Stimulated activated CD8-positive, alpha-beta memory T cell treated with anti-CD3 and anti-CD28 coated beads, Interleukin-2, amount 100 ng/mL, for 1 hour (primary cell): ENCODE measurements around the gene NBAS.

Source experiments
- DNase-seq, 2 donors: peaks; one replicate each; pipeline ENCODE4 v3.0.0-alpha.2; 2020; ENCODE audit warnings: low read depth in 2 of 2

NBAS gene

DNA sequence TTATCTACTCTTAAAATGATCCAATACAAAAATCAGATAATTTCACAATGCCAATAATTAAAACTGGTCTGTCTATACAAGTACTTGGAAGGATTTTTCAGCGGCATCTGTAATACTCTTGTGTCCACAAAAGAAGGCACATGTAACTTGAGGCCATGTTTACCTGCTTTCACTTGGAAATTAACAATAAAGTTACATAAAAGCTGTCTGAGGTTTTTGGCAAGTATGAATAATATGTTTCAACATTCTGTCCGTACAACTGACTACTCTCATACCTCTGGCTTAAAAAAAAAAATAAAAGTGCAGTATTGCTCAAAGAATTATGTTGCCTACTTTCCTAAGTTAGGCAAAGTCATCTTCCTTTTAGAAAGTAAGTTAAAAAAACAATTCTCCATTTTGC lies 253.6 kb downstream of the NBAS start:
- no peak for DNase-seq

GRCh38 chr2:15306706-15307105 lies 254.4 kb downstream of the NBAS start:
- DNase-seq, result no peak

DNA sequence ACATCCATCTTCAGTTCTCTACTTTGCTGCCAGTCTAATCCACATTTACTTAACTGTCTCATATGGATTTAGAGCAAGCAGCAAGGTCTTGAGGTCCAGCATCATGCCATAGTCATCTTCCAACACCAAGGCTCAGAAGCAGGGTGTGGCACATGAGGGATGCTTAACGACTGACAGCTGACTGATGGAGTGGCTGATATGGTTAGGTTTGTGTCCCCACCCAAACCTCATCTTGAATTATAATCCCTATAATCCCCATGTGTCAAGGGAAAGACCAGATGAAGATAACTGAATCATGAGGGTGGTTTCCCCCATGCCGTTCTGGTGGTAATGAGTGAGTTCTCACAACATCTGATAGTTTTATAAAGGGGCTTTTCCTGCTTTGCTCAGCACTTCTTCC lies 257.3 kb downstream of the NBAS start:
- DNase-seq, result no peak

GRCh38 chr2:15302154-15302553 lies 259.0 kb downstream of the NBAS start:
- DNase-seq, result no peak

GRCh38 chr2:15300624-15301573 lies 260.2 kb downstream of the NBAS start:
- no peak for DNase-seq

- no peak for DNase-seq
Observed at GRCh38 chr2:15299904-15300520, 261.1 kb downstream of the NBAS start.

- no peak for DNase-seq
Observed at GRCh38 chr2:15298770-15299169, 262.4 kb downstream of the NBAS start.

DNA sequence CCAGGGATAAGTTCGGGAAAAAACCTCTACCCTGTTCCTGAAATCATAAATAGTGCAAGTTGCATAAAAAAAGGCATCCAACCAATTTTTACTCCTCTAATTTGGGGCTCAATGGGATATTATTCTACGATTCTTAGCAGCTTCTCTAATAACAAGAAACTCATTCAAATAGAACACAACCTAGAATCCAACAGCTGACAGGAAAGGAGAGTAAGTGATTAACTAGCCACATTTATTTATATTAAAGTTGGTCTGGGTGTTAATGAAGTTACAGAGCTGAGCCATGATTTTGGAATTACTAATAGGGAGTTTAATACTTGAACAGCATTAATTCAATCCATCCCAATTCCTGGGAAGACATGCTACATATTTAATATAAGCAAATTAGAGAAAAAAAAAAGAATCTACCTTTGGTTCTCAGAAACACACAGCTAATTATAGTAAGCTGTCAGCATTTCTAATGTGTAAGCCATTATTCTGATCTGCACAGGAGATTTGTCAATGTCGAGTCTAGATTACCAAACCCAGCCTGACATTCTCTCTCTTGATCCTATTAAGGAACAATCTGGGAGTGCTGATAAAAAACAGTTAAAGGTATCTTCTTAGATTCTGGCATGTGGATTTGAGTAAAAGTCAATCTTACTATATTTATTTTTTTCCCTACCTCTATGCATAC lies 267.7 kb downstream of the NBAS start:
- DNase-seq, result no peak

DNA sequence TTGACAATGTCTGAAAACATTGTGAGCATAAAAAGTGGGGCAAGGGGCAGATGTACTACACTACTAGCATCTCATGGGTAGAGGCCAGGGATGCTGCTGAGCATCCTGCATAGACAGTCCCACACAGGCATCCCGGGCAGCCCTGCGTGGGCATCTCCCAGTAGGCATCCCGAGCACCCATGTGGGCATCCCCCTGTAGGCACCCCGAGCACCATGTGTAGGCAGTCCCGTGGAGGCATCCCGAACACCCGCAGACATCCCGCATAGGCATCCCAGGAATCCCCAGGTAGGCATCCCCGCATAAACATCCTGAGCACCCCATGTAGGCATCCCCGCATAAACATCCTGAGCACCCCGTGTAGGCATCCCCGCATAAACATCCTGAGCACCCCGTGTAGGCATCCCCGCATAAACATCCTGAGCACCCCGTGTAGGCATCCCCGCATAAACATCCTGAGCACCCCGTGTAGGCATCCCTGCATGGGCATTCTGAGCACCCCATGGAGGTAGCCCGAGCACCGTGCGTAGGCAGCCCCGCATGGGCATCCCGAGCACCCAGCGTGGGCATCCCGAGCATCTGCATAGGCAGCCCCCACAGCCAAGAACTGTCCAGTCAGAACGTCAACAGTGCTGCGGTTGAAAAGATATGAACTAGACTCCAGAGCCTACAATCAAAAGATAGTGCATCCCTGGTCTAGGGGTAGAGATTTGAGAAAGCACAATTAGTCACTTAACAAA lies 273.5 kb downstream of the NBAS start:
- DNase-seq, result no peak

- no peak for DNase-seq
Observed at GRCh38 chr2:15284614-15285013, 276.5 kb downstream of the NBAS start.

- DNase-seq, result no peak
Observed at GRCh38 chr2:15281681-15282080, 279.5 kb downstream of the NBAS start.

DNA sequence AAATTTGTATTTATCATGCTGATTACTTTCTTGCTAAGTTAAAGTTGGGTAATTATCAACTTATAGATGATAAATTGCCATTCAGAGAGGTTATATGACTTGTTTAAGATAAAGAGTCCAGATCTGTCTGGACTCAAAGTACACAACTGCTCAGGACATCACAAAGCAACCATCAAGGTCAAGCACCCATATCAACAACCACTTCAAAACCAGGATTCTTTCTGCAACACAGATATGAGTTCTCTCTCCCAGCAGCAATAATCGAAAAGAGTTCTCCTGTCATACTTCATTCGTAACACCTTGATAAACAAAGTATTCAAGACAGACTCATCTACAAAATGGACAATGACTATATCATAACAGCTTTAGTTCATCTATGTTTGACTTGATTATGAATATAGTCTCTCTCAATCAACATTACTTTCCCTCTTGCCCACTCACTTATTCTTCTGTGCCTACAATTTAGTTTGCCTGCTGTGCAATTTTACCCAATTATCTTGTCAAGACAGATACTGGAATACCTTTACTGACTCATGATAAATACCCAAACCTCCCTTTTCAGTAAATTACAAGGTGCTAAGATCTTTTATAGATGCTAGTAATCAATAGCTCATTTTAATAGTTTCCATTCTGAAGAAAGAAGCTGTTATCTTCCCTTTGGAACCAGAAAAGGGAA lies 281.8 kb downstream of the NBAS start:
- DNase-seq, result no peak

GRCh38 chr2:15278296-15278695 lies 282.8 kb downstream of the NBAS start:
- DNase-seq, result no peak

GRCh38 chr2:15275346-15275745 lies 285.8 kb downstream of the NBAS start:
- DNase-seq, result no peak

DNA sequence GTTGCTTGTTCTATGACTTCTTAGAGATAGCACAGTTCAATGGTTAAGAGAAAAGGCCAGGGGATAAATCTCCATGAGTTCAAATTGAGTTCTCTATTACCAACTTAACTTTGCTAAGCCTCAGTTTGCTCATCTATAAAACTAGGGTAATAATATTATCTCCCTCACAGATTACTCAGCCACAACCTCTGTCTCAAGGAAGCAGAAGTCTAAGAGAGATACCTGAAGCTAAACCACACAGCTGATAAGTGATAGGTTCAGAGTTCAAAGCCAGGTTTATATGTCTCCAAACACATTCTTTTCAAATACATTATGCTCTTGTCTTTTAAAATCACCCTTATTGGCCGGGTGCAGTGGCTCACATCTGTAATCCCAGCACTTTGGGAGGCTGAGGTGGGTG lies 287.7 kb downstream of the NBAS start:
- no peak for DNase-seq

DNA sequence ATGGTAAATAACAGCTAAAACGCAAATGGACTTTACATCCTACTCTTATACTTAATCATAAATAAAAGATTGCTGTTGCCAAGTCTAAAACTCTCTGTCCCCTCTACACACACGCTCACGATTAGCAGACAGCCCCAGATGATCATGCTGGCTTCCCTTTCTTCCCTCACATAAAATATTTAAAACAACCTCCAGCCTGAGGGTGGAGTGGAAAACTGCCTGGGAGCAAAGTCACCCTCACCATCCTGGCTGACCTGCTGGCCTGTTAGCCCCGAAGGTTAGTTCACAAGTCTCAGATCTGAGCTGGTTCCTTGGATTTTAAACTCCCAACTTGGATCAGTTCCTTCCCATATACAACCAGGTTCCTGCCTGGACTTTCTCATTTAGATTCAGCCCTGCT lies 288.2 kb downstream of the NBAS start:
- DNase-seq, result no peak

DNA sequence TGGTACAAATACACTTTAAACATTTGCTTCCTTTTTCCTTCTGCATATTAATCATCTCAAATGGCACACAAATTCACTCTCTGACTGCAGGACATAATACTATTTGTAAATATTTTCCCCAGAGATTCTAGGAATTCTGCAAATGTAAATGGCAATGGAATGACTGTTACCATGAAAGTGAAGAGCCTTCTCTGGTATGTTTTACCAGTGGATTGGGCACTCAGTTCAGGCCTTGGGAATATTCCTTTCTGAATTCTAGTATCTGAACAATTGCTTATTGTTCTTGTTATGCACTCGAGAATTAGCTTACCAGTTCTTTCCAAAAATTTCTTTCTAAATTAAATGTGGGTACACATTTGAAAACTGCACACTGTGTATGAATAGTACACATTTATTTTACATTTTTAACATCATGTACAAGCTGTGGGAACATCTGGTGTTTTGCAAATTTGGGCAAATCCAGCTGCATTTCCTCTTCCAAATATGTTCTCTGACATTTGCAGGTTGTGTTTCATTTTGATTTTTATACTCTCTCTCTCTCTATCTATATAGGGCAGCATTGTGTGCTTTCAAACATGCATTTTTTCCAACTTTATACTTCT lies 289.1 kb downstream of the NBAS start:
- DNase-seq, result no peak

- DNase-seq, result no peak
Observed at GRCh38 chr2:15271276-15271675, 289.9 kb downstream of the NBAS start.

- DNase-seq, result no peak
Observed at GRCh38 chr2:15269043-15269442, 292.1 kb downstream of the NBAS start.

GRCh38 chr2:15265889-15266288 lies 295.2 kb downstream of the NBAS start:
- DNase-seq, result no peak
